NCI-H82 treated with DMSO at 0.1 percent for 48 hours (cell line): ENCODE data around the gene MRPL38.
A peak's percentile ranks its signal among the peaks of the same experiment; 100 is the strongest.

Experiments
- DNase-seq: peaks from one replicate; lab custom pipeline; 2025; ENCODE audit not compliant: unreplicated experiment; lab: John Stamatoyannopoulos, UW

Gene MRPL38

GRCh38 chr17:75904749-75905521, at the start of gene MRPL38:
TSS of gene MRPL38 (minus strand) at chr17:75904884. CDS start at chr17:75904875, 9 bp downstream.
- peak; percentile 86 for DNase-seq

DNA sequence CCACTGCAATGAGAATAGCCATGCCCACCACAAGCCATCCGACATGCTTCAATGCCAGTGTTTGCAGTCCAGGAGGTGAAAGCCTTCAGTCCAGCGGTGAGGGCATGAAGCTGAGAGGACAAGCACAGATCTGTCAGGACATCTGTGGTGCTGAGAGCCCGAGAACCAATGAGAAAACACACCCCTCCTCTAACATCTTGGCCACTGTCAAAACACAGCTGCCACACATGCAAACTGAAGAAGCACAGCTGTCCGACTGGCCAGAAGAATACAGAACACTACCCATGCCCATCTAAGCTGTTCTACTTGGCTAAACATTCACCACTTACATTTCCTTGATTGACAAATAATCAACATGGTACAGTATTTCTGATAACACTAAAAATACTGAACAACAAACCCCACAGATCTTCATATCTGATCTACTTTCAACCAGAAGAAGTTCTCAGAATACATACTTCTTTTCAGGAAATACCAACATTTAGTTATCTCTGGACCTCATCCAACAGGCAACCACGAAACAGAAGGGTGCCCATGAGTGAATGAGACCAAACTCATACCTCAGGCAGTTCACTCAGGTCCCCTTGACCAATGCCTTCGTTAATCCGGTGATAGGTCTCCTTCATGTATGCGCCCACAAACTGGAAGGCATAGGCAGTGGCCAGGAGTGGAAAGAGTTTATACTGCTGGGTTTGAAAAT, 46.3 kb upstream of the MRPL38 start:
- no peak for DNase-seq

GRCh38 chr17:75950421-75950820, 45.7 kb upstream of the MRPL38 start:
- no peak for DNase-seq

- peak; percentile 70 for DNase-seq
These were observed 40.5 kb upstream of the MRPL38 start for GRCh38 chr17:75945211-75945610.

GRCh38 chr17:75943491-75943890, 38.8 kb upstream of the MRPL38 start:
- DNase-seq, result no peak

GRCh38 chr17:75942473-75942872, 37.8 kb upstream of the MRPL38 start:
- no peak for DNase-seq

- DNase-seq, result no peak
These were observed 36.7 kb upstream of the MRPL38 start for GRCh38 chr17:75941442-75941819.

DNA sequence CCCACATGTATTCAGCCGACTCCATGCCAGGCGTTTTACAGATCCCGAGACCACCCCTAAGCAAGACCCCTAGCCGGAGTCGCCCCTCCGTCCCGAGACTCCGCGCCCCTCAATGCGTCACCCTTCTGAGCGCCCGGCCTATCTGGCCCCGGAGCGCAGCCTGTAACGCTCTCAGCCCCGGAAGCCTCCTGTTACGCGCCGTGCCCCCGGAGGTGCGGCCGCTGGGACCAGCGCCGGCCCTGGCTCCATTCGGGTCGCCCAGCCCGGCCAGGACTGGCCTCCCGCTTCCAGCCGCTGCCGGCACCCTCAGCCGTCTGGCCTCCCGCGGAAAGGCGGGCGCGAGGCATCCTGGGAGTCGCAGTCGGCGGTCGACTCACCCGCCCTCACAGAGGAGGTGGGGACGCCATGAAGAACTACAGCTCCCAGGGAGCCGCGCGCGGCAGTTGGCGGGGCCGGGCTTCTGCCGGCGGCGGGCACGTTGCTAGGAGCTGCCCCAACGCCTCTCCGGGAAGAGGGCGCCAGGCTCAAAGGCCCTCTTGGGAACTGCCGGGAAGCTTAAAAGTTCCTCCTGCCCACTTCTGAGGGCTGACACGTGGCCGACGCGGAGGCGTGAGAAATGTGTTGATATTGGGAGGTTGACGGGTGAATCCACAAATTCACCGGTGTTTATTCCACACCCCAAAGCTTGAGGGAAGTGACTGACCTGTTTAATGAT, 36.2 kb upstream of the MRPL38 start, which contains the start of gene FBF1:
FBF1 (minus strand) TSS at position 316 of the 715 bp plus-strand sequence. CDS start 2,893 bp downstream, outside the sequence.
- DNase-seq, result peak; percentile 90

DNA sequence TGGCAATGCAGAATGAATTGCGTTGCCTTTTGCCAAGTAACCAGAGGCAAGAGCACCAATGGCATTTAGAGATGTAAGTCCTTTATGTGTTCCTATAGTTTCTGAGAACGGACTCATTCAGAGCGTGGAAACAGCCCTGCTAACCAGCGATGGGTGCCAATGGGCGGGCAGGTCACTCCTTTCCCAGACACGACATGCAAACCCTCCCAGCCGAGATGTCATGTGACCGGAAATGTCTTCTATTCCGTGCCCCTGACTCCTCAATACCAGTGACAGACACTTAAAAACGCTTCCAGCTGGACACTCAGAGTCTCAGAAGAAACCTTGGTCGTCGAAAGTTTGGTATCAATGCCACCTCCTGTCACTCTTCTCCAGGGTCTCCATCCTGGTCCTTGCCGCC, 33.0 kb upstream of the MRPL38 start:
- no peak for DNase-seq

GRCh38 chr17:75933808-75934207, 29.1 kb upstream of the MRPL38 start:
- no peak for DNase-seq

- no peak for DNase-seq
These were observed 28.2 kb upstream of the MRPL38 start for GRCh38 chr17:75932852-75933251.

DNA sequence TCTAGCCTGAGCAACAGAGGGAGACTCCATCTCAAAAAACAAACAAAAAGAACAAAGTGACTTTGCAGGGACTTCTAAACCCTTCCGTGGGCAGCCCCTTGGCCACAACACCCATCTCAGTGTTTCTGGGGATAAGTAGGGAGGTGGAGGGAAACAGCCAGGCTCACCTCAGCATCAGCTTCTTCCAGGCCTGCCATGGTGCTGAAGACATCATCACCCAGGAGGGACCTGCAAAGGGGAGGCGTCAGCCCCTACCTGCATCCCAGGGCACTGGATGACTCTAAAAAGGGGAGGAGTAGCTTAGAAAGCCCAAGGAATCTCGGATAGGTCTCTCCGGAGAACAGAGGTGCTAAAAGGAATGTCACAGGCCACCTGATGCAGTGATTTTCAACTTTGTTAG, 26.4 kb upstream of the MRPL38 start:
- no peak for DNase-seq

GRCh38 chr17:75927286-75927922, 22.7 kb upstream of the MRPL38 start:
- DNase-seq, result no peak

DNA sequence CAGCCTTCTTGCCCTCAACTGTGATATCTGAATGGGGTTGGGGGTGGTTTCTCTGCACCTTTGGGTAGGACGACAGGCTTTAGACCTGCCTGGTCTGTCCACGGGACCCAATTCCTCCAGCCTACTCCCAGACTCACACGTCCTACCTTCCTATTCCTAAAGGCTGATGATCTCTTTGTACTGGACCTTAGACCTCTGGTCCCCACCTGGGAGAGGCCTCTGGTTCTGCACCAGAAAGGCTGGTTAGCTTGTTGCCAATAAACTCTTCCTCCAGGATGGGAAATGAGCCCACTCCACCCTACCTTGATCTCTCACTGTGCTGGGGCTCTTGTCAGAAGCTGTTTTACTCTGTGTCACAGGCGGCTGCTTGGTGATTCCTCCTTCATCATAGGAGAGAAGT, 21.8 kb upstream of the MRPL38 start:
- DNase-seq, result no peak

DNA sequence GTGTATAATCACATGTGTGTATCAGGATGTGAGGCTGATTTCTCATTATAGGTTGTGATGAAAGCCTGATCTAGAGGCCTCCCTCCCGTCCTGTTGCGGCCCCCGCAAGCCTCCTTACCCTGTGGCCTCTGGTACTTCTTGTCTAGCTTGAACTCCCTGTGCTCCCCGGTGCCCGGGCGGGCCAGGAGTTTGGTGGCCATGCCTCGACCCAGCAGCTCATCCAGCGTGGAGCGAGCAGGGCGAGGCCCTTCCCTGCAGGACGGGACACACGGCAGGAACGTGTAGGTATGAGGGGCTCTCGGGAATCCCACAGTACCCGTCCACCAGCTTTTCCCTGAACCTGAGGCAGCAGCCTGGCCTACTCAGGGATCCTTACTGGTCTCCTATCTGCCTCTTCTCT, 21.2 kb upstream of the MRPL38 start:
- no peak for DNase-seq

- DNase-seq, result no peak
These were observed 20.4 kb upstream of the MRPL38 start for GRCh38 chr17:75925103-75925502.

DNA sequence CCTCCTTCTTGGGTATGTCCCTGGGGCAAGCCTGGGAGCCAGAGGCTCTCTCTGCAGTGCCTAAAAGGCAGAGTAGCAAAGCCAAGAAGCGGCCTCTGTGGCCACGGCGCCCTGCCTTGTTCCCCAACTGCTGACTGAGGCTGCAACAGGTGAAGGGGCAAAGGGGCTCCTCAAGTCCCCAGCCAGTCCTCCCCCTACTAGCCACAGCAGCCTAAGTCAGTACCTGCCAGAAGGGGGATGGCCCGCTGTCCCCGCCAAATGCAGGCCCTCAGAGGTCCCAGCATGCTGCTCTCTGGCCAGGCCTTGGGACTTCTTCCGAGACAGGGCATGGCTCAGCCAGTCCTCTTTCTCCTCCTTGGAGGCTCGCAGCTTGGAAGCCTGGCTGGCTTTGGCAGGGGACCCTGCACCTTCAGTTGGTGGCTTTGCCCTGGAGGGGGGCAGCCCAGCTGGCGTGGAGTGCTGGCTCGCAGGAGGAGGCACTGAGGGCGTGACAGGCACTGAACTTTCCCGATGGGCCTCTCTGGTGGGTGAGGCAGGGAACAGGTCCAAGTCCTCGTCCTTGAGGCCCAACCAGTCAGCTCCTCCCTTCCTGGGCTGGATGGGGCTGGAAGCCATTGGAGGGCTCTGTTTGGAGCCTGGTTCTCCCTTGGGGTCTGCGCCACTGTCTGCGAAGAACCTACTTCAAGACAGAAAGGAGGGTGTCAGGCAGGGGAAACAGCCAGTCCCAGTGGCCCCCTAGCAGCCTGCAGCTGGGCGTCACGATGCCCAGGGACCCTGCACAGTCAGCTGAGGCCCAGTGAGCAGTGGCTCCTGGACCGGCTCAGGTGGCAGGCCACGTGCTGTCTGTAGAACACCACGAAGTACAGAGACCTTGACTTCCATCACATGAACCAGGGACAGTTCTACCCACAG, 18.5 kb upstream of the MRPL38 start:
- no peak for DNase-seq

DNA sequence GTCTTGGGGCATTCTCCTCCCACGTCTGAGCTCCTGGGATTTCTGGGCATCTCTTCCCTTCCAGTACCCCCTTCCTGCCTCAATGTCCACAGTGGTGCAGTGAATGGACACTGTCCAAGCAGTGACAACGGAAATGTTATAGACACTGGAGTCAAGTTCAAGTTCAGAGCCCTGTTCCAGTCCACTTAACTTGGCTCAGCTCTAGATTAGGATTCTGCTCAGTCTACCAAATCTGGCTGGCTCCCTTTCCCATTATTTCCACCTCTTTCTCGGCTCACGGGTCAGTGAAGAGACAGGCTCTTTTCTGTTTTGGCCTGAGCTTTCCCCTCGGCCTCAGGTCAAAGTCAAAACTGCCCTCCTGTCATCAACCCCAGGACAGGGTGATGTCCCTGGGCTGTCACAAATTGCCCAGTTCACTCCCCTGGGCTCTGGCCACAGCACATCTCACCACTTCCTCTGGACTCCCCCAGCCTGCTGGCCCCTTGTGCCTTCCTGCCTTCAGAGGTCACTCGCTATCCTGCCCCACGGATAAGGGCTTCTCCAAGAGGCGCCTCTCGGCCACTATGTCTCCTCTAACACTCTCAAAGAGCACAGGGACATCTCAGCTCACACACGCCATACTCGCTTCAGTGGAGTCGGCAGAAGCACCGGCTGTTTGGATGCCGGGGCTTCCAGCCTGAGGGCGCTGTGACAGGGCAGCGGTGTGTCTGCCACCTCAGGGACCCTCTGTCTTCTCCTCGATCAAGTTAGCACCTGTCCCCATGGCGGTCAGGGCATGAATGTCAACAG, 17.7 kb upstream of the MRPL38 start:
- DNase-seq, result no peak

DNA sequence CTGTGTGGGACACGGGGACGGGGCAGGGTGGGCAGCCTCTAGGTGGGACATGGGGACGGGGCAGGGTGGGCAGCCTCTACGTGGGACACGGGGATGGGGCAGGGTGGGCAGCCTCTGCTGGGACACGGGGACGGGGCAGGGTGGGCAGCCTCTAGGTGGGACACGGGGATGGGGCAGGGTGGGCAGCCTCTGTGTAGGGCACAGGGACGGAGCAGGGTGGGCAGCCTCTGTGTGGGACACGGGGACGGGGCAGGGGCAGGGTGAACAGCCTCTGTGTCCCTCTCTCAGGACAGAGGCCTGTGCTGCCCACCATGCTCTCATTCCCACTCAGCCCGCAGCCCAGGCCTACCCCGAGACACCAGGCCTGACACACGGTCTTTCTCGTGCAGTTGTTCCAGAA, 16.9 kb upstream of the MRPL38 start:
- DNase-seq, result no peak
